ENCODE results near the gene MMRN1.
A peak's percentile ranks its signal among the peaks of the same experiment; 100 is the strongest.

MMRN1 gene

DNA sequence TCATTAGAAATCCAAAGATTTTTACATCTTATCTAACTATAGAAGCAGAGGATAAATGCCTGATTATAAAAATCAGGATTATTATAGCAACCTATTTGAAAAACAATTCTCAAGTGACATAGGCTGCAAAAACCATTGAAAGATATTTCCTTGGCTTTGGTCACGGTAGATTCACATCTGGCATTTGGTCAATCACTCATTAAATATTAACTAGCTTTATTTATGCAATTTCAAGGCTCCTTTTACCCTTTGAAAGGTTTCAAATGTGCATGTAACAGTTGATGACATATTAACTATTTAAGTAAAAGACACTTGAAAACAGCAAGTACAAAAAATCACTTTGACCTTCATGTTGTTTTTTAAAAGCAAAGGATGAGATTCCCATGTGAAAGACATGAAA, 98.1 kb downstream of the MMRN1 start (continued):
- TF ChIP-seq ZNF23 (tag by site-specific recombination; IDR thresholded peaks at IDR 0.05; ENCODE audit: borderline replicate concordance) (no peak), ZNF248 (tag by site-specific recombination; IDR thresholded peaks at IDR 0.05) (no peak), ZNF324 (tag by site-specific recombination; IDR thresholded peaks at IDR 0.05) (no peak)
- TF ChIP-seq, protein P1, sequence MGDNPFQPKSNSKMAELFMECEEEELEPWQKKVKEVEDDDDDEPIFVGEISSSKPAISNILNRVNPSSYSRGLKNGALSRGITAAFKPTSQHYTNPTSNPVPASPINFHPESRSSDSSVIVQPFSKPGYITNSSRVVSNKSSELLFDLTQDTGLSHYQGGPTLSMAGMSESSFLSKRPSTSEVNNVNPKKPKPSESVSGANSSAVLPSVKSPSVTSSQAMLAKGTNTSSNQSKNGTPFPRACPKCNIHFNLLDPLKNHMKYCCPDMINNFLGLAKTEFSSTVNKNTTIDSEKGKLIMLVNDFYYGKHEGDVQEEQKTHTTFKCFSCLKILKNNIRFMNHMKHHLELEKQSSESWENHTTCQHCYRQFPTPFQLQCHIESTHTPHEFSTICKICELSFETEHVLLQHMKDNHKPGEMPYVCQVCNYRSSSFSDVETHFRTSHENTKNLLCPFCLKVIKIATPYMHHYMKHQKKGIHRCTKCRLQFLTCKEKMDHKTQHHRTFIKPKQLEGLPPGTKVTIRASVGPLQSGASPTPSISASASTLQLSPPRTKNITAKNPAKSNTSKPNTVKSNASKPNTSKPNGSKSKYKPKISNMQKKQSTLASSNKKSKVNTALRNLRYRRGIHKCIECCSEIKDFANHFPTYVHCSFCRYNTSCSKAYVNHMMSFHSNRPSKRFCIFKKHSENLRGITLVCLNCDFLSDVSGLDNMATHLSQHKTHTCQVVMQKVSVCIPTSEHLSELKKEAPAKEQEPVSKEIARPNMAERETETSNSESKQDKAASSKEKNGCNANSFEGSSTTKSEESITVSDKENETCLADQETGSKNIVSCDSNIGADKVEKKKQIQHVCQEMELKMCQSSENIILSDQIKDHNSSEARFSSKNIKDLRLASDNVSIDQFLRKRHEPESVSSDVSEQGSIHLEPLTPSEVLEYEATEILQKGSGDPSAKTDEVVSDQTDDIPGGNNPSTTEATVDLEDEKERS (tag by site-specific recombination; IDR thresholded peaks at IDR 0.05), result no peak

DNA sequence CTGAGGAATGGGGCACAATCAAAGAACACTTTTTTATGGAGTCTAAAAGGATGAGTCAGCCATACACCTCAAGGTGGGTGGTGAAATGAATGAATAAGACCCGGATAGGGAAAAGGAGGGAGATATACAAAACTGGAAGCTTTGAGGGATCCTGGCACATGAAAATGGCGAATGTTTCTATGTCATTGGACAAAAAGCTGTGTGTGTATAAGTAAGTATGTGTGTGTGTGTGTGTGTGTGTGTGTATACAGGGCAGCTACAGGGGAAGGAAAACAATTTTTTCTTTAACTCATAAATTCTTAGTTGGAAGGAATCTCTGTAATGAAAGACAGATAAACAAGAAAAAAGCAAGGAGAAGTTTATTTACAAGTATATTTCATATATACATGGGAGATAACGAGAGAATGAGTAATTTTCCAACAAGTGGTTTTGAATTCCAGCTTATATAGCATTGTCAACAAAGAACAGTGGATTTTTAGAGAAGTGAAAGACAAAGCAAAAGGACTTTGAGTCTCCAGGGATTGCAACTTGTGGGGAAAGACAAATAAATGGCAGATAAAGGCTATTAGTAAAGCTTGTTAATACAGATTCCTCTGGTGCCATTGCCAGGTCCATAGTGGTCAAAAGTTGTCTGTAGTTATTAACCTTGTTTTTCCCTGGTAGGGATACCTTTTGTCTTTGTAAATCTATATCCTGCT, 99.7 kb downstream of the MMRN1 start:
- ChIA-PET CTCF (interaction anchor here (0.8 kb wide), 1 partner anchor 412 kb away, joined by 3 read pairs; no protein-coding TSS in a partner anchor), POLR2A (no interaction called here)
- H3K27ac ChIP-seq (ENCODE audit: extremely low read depth, low read depth, low read length), result no peak overlapping the region
- peaks cover 7% of the 10 kb centered on the region for H3K4me1 ChIP-seq (ENCODE audit: control insufficient read depth, insufficient read depth, low read length)
- no peaks in the 10 kb centered on the region for H3K36me3 ChIP-seq (ENCODE audit: control insufficient read depth in 2 of 2, insufficient read depth in 1 of 2, low read length in 2 of 2)
- peak; percentile 54 for TF ChIP-seq SCRT2 (tag by site-specific recombination; IDR thresholded peaks at IDR 0.05)
- TF ChIP-seq, protein P2, sequence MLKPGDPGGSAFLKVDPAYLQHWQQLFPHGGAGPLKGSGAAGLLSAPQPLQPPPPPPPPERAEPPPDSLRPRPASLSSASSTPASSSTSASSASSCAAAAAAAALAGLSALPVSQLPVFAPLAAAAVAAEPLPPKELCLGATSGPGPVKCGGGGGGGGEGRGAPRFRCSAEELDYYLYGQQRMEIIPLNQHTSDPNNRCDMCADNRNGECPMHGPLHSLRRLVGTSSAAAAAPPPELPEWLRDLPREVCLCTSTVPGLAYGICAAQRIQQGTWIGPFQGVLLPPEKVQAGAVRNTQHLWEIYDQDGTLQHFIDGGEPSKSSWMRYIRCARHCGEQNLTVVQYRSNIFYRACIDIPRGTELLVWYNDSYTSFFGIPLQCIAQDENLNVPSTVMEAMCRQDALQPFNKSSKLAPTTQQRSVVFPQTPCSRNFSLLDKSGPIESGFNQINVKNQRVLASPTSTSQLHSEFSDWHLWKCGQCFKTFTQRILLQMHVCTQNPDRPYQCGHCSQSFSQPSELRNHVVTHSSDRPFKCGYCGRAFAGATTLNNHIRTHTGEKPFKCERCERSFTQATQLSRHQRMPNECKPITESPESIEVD (tag by site-specific recombination; IDR thresholded peaks at IDR 0.05), result peak; percentile 19; the same call in 1 of the 2 replicates
- TF ChIP-seq ZNF335 (tag by site-specific recombination; conservative IDR thresholded peaks at IDR 0.05), result 0 out of 2 replicates have a peak, but pooled peaks have one; percentile 14
- TF ChIP-seq ZNF202 (tag by site-specific recombination; IDR thresholded peaks at IDR 0.05; ENCODE audit: borderline replicate concordance), result no peak
- TF ChIP-seq, protein P3, sequence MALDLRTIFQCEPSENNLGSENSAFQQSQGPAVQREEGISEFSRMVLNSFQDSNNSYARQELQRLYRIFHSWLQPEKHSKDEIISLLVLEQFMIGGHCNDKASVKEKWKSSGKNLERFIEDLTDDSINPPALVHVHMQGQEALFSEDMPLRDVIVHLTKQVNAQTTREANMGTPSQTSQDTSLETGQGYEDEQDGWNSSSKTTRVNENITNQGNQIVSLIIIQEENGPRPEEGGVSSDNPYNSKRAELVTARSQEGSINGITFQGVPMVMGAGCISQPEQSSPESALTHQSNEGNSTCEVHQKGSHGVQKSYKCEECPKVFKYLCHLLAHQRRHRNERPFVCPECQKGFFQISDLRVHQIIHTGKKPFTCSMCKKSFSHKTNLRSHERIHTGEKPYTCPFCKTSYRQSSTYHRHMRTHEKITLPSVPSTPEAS (tag by site-specific recombination; IDR thresholded peaks at IDR 0.05), result 0 out of 2 replicates have a peak, but pooled peaks have one; percentile 28
- TF ChIP-seq ZBTB20 (tag by site-specific recombination; IDR thresholded peaks at IDR 0.05), result 0 out of 2 replicates have a peak, but pooled peaks have one; percentile 20
- no peak for TF ChIP-seq ZNF174 (tag by site-specific recombination; IDR thresholded peaks at IDR 0.05)
- H3K9me3 ChIP-seq (ENCODE audit: control insufficient read depth, insufficient read depth, low read depth, low read length), result no peaks in the 10 kb centered on the region
- no peak overlapping the region for H3K4me3 ChIP-seq (ENCODE audit: low read depth, low read length)

DNA sequence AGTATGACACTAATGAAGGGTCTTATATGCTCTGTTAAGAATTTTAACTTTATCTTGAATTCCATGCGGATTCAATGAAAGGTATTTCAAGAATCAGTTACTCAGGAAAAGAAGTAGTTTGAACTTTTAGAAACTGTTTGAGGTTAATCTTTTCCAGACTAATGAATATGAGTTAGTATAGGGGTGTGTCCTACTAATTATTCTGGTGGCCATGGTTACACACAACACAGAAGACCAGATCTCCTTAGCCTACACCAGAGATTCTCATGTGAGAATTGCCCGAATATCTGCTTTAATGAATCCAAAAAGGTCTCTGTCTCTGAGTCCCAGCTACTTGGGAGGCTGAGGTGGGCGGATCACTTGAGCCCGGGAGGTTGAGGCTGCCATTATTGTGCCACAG, 100.4 kb downstream of the MMRN1 start:
- ChIA-PET CTCF (interaction anchor here (0.7 kb wide), 1 partner anchor 36 kb away, joined by 3 read pairs; no protein-coding TSS in a partner anchor), POLR2A (no interaction called here)
- H3K4me3 ChIP-seq (ENCODE audit: low read depth, low read length), result no peak overlapping the region
- TF ChIP-seq RBAK (tag by site-specific recombination; IDR thresholded peaks at IDR 0.05) (no peak), ZNF670 (tag by site-specific recombination; IDR thresholded peaks at IDR 0.05; ENCODE audit: low read depth) (no peak), ZNF747 (tag by site-specific recombination; IDR thresholded peaks at IDR 0.05) (no peak), ZNF184 (tag by site-specific recombination; IDR thresholded peaks at IDR 0.05) (no peak), ZBTB17 (tag by site-specific recombination; IDR thresholded peaks at IDR 0.05) (no peak)
- TF ChIP-seq, protein P4, sequence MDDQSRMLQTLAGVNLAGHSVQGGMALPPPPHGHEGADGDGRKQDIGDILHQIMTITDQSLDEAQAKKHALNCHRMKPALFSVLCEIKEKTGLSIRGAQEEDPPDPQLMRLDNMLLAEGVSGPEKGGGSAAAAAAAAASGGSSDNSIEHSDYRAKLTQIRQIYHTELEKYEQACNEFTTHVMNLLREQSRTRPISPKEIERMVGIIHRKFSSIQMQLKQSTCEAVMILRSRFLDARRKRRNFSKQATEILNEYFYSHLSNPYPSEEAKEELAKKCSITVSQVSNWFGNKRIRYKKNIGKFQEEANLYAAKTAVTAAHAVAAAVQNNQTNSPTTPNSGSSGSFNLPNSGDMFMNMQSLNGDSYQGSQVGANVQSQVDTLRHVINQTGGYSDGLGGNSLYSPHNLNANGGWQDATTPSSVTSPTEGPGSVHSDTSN (CRISPR knock-in tag; IDR thresholded peaks at IDR 0.05), result no peak
- TF ChIP-seq, protein P5, sequence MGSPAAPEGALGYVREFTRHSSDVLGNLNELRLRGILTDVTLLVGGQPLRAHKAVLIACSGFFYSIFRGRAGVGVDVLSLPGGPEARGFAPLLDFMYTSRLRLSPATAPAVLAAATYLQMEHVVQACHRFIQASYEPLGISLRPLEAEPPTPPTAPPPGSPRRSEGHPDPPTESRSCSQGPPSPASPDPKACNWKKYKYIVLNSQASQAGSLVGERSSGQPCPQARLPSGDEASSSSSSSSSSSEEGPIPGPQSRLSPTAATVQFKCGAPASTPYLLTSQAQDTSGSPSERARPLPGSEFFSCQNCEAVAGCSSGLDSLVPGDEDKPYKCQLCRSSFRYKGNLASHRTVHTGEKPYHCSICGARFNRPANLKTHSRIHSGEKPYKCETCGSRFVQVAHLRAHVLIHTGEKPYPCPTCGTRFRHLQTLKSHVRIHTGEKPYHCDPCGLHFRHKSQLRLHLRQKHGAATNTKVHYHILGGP (tag by site-specific recombination; IDR thresholded peaks at IDR 0.05), result no peak
- no peaks in the 10 kb centered on the region for H3K9me3 ChIP-seq (ENCODE audit: control insufficient read depth, insufficient read depth, low read depth, low read length)
- peaks cover 7% of the 10 kb centered on the region for H3K4me1 ChIP-seq (ENCODE audit: control insufficient read depth, insufficient read depth, low read length)
- H3K36me3 ChIP-seq (ENCODE audit: control insufficient read depth in 2 of 2, insufficient read depth in 1 of 2, low read length in 2 of 2), result no peaks in the 10 kb centered on the region
- no peak overlapping the region for H3K27ac ChIP-seq (ENCODE audit: extremely low read depth, low read depth, low read length)
